ENCODE data around the gene SREBF1. TPM values are rescaled to one million over a fixed set of nuclear protein-coding genes. Genes with fewer than 3 reads are reported as not detected.
"Not testable (repeated sequence)": the region's sequence is repeated elsewhere in the genome, so short reads cannot be mapped to it uniquely, and the experiment has no call there.

Gene SREBF1
- total RNA-seq, 1 experiment from 2014 or later = 360 TPM

DNA sequence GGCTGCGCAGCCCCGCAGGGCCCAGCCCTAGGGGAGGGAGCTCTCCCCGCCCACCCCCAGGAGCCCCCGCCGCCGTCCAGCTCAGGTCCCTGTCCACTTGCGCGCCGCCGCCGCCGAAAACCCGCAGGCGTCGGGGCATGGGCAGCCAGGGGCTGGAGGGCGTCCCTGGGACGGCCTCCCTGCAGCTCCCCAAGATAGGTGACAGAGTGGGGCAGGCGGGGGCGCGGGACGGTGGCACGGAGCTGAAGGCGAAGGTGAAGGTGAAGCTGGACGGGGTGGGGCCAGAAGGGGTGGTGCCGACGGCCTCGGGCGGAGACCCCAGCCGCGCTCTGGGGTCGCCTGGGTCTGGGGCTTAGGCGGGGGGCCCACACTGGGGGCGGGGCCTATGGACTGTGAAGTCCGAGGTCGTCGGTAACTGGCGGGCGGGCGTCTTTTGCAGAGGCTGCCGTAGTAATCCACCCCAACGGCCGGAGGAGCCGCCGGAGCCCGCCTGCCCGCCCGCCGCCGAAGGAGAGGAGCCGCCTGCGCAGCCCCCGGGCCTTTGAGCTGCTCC, 27.2 kb downstream of the SREBF1 start:
- H3K9me3 ChIP-seq (ENCODE audit: insufficient read depth, low read depth) = no peaks in the 10 kb centered on the region
- no peak overlapping the region for H3K4me3 ChIP-seq
- no peak for DNase-seq
- H3F3A ChIP-seq (ENCODE audit: insufficient read depth, low read depth) = peaks cover 76% of the 10 kb centered on the region
- TF ChIP-seq, protein P1, sequence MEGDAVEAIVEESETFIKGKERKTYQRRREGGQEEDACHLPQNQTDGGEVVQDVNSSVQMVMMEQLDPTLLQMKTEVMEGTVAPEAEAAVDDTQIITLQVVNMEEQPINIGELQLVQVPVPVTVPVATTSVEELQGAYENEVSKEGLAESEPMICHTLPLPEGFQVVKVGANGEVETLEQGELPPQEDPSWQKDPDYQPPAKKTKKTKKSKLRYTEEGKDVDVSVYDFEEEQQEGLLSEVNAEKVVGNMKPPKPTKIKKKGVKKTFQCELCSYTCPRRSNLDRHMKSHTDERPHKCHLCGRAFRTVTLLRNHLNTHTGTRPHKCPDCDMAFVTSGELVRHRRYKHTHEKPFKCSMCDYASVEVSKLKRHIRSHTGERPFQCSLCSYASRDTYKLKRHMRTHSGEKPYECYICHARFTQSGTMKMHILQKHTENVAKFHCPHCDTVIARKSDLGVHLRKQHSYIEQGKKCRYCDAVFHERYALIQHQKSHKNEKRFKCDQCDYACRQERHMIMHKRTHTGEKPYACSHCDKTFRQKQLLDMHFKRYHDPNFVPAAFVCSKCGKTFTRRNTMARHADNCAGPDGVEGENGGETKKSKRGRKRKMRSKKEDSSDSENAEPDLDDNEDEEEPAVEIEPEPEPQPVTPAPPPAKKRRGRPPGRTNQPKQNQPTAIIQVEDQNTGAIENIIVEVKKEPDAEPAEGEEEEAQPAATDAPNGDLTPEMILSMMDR (conservative IDR thresholded peaks at IDR 0.05) = no peak
- no peak for TF ChIP-seq EZH2 (IDR thresholded peaks at IDR 0.05; ENCODE audit: low read depth)
- no peak overlapping the region for H3K27ac ChIP-seq
- H4K20me1 ChIP-seq (ENCODE audit: insufficient read depth) = peaks cover 63% of the 10 kb centered on the region
- no peaks in the 10 kb centered on the region; the same call in 1 of the 2 replicates for H3K79me2 ChIP-seq (ENCODE audit: low read depth)
- 0 out of 2 replicates have a peak, but pooled peaks cover 9% of the 10 kb centered on the region for H3K36me3 ChIP-seq (ENCODE audit: low read depth)
- H2AFZ ChIP-seq = no peak overlapping the region
- intact Hi-C loops (cut with micrococcal nuclease; ENCODE audit: unreplicated experiment) = no loop called here
- BruUV-seq (replicated peaks) = no TSS peak
- ChIA-PET POLR2A (ENCODE audit: unreplicated experiment) (no interaction called here), CTCF (no interaction called here)
- H3K27me3 ChIP-seq (ENCODE audit: insufficient read depth, low read depth) = no peaks in the 10 kb centered on the region
- peaks cover 18% of the 10 kb centered on the region; the same call in 1 of the 2 replicates for H3K4me1 ChIP-seq (replicated peaks; ENCODE audit: insufficient read depth)
- no peak overlapping the region for H3K4me2 ChIP-seq
- no peaks in the 10 kb centered on the region for H3K9me2 ChIP-seq (ENCODE audit: insufficient read depth)

DNA sequence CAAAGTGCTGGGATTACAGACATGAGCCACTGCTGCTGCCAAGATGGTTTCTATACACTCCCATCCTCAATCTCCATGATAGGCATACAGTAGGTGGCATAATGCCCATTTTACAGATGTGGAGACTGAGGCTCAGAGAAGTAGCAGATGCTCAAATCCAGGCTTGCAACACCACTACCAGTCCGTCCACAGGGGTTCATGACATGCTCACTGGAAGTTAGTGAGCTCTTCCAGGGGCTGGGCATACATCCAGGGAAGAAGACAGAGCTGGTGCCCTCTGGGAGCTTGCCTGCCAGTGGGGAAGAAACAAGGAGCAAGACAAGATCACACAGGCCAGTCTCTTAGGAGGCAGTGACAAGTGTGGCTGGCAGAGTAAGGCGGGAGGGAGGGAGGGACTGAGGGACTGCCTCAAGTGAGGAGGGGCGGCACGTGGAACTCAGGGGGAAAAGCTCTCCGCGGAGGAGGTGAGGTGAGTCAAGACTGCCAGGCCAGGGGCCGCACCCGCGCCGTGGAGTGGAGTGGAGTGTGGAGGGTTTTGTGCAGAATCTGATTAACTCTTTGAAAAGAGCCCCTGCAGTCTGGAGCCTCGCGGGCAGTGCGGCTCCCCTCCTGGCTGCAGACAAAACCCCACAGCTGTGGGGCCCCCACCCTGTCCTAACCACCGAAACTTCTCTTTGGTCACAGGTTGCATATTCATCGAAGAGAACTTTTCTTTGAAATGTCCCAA, 27.9 kb downstream of the SREBF1 start:
- Histone ChIP-seq H3K27me3 (ENCODE audit: insufficient read depth, low read depth) (no peaks in the 10 kb centered on the region), H4K20me1 (ENCODE audit: insufficient read depth) (peaks cover 64% of the 10 kb centered on the region), H3K9me2 (ENCODE audit: insufficient read depth) (no peaks in the 10 kb centered on the region), H2AFZ (no peak overlapping the region), H3K9me3 (ENCODE audit: insufficient read depth, low read depth) (no peaks in the 10 kb centered on the region), H3K79me2 (ENCODE audit: low read depth) (no peaks in the 10 kb centered on the region; the same call in 1 of the 2 replicates), H3K4me2 (no peak overlapping the region), H3K27ac (no peak overlapping the region), H3K4me3 (no peak overlapping the region), H3K36me3 (ENCODE audit: low read depth) (0 out of 2 replicates have a peak, but pooled peaks cover 11% of the 10 kb centered on the region), H3K4me1 (replicated peaks; ENCODE audit: insufficient read depth) (peaks cover 18% of the 10 kb centered on the region; the same call in 1 of the 2 replicates), H3F3A (ENCODE audit: insufficient read depth, low read depth) (peaks cover 73% of the 10 kb centered on the region)
- no peak for DNase-seq
- CTCF ChIA-PET = no interaction called here
- POLR2A ChIA-PET (ENCODE audit: unreplicated experiment) = no interaction called here
- intact Hi-C loops (cut with micrococcal nuclease; ENCODE audit: unreplicated experiment) = no loop called here
- no TSS peak for BruUV-seq (replicated peaks)
- TF ChIP-seq, protein P1 (conservative IDR thresholded peaks at IDR 0.05) = no peak
- TF ChIP-seq EZH2 (IDR thresholded peaks at IDR 0.05; ENCODE audit: low read depth) = no peak

DNA sequence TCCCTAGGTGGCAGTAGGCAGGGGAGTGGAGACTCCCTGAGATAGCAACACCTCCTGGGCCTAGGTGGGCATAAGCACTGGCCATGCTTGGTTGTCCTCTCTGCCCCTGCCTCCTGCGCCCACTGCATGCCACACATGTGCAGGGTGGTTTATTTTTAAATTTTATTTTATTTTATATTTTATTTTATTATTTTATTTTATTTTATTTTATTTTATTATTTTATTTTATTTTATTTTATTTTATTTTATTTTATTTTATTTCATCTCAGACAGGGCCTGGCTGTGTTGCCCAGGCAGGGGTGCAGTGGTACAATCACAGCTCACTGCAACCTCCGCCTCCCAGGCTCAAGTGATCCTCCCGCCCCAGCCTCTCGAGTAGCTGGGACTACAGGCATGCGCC, 28.6 kb downstream of the SREBF1 start:
- H3K4me2 ChIP-seq; intact Hi-C loops (cut with micrococcal nuclease; ENCODE audit: unreplicated experiment); DNase-seq; H3K79me2 ChIP-seq (ENCODE audit: low read depth); H3K4me3 ChIP-seq; H3K9me3 ChIP-seq (ENCODE audit: insufficient read depth, low read depth); H3K9me2 ChIP-seq (ENCODE audit: insufficient read depth); CTCF ChIA-PET; H2AFZ ChIP-seq; H3K27ac ChIP-seq; BruUV-seq (replicated peaks); H3K27me3 ChIP-seq (ENCODE audit: insufficient read depth, low read depth): not testable (repeated sequence)
- H3F3A ChIP-seq (ENCODE audit: insufficient read depth, low read depth) = peaks cover 69% of the 10 kb centered on the region
- H3K36me3 ChIP-seq (ENCODE audit: low read depth) = 0 out of 2 replicates have a peak, but pooled peaks cover 15% of the 10 kb centered on the region
- H4K20me1 ChIP-seq (ENCODE audit: insufficient read depth) = peaks cover 64% of the 10 kb centered on the region
- peaks cover 18% of the 10 kb centered on the region; the same call in 1 of the 2 replicates for H3K4me1 ChIP-seq (replicated peaks; ENCODE audit: insufficient read depth)
- POLR2A ChIA-PET (ENCODE audit: unreplicated experiment) = interaction anchor here (0.6 to 0.7 kb wide), 2 partner anchors 23 to 111 kb away, joined by 3 to 4 read pairs; no protein-coding TSS in a partner anchor
